HG02852 (cell line): ENCODE results near the gene SAFB2.

ENCODE experiments used
- ATAC-seq: cut with Tn5 transposase; IDR thresholded peaks from one replicate; pipeline ENCODE4 v1.9.1; 2021; ENCODE audit warnings: mild to moderate bottlenecking, moderate library complexity; ENCODE audit not compliant: unreplicated experiment

Gene SAFB2

GRCh38 chr19:5622465-5623396 is at the start of gene SAFB2, which contains the start of gene SAFB:
Gene SAFB2, minus strand, starts transcription at chr19:5622776. Its CDS starts 61 bp downstream, at chr19:5622715.
Gene SAFB, plus strand, starts transcription at chr19:5623083. Its CDS starts 123 bp downstream, at chr19:5623206.
- peak; percentile 78 for ATAC-seq

- ATAC-seq = no peak
Observed at GRCh38 chr19:5671600-5671999, 49.0 kb upstream of the SAFB2 start.

GRCh38 chr19:5669212-5669611 is 46.6 kb upstream of the SAFB2 start:
- ATAC-seq = no peak

- ATAC-seq = no peak
Observed at GRCh38 chr19:5667751-5668271, 45.2 kb upstream of the SAFB2 start.

GRCh38 chr19:5666921-5667610 is 44.5 kb upstream of the SAFB2 start:
- no peak for ATAC-seq

- no peak for ATAC-seq
Observed at GRCh38 chr19:5665781-5666513, 43.4 kb upstream of the SAFB2 start.

- no peak for ATAC-seq
Observed at GRCh38 chr19:5664515-5664914, 41.9 kb upstream of the SAFB2 start.

GRCh38 chr19:5663904-5664303 is 41.3 kb upstream of the SAFB2 start:
- no peak for ATAC-seq

GRCh38 chr19:5661483-5661882 is 38.9 kb upstream of the SAFB2 start:
- ATAC-seq = no peak

- no peak for ATAC-seq
Observed at GRCh38 chr19:5655412-5655811, 32.8 kb upstream of the SAFB2 start.

GRCh38 chr19:5654931-5655330 is 32.4 kb upstream of the SAFB2 start:
- ATAC-seq = no peak

- ATAC-seq = no peak
Observed at GRCh38 chr19:5652261-5652660, 29.7 kb upstream of the SAFB2 start.

- no peak for ATAC-seq
Observed at GRCh38 chr19:5651361-5651760, 28.8 kb upstream of the SAFB2 start.

- no peak for ATAC-seq
Observed at GRCh38 chr19:5648464-5648863, 25.9 kb upstream of the SAFB2 start.

- no peak for ATAC-seq
Observed at GRCh38 chr19:5646703-5647102, 24.1 kb upstream of the SAFB2 start.

GRCh38 chr19:5645409-5645808 is 22.8 kb upstream of the SAFB2 start:
- ATAC-seq = no peak

GRCh38 chr19:5644037-5644436 is 21.5 kb upstream of the SAFB2 start:
- ATAC-seq = no peak

GRCh38 chr19:5643060-5643459 is 20.5 kb upstream of the SAFB2 start:
- ATAC-seq = no peak

GRCh38 chr19:5642204-5642603 is 19.6 kb upstream of the SAFB2 start:
- ATAC-seq = no peak

- no peak for ATAC-seq
Observed at GRCh38 chr19:5641171-5641570, 18.6 kb upstream of the SAFB2 start.

- ATAC-seq = no peak
Observed at GRCh38 chr19:5637971-5638370, 15.4 kb upstream of the SAFB2 start.
